MM.1S (cell line): ENCODE data around the gene ANKS1B.

Experiments
- DNase-seq: peaks from one replicate; pipeline ENCODE4 v3.0.0-alpha.2; 2015
- H2AFZ ChIP-seq: fragments of 300-600 bp; sonication (generic); 2 replicates; pipeline ENCODE4 v1.6.0; 2016; ENCODE audit warnings: antibody characterized with exemption, low read length
- H3F3A ChIP-seq: fragments of 300-600 bp; sonication (generic); 2 replicates; pipeline ENCODE4 v1.6.1; 2016; ENCODE audit warnings: mild to moderate bottlenecking, antibody characterized with exemption, low read length, moderate library complexity, mixed read lengths; ENCODE audit not compliant: insufficient read depth
- H3K27ac ChIP-seq: fragments of 300-600 bp; sonication (generic); 2 replicates; pipeline ENCODE4 v1.5.1; 2016; ENCODE audit warnings: mild to moderate bottlenecking, low read length
- H3K27me3 ChIP-seq: fragments of 300-600 bp; sonication (generic); replicated peaks from 2 replicates; pipeline ENCODE4 v1.6.0; 2016; ENCODE audit warnings: low read length; ENCODE audit not compliant: insufficient read depth
- H3K36me3 ChIP-seq: fragments of 300-600 bp; sonication (generic); replicated peaks from 2 replicates; pipeline ENCODE4 v1.6.1; 2016; ENCODE audit warnings: mild to moderate bottlenecking, low read length, mixed read lengths; ENCODE audit not compliant: insufficient read depth
- H3K4me1 ChIP-seq: fragments of 300-600 bp; sonication (generic); 2 replicates; pipeline ENCODE4 v1.6.1; 2016; ENCODE audit warnings: low read length, mixed read lengths
- H3K4me2 ChIP-seq: fragments of 300-600 bp; sonication (generic); 2 replicates; pipeline ENCODE4 v1.6.0; 2016; ENCODE audit warnings: low read depth, low read length
- H3K4me3 ChIP-seq: fragments of 300-600 bp; sonication (generic); 2 replicates; pipeline ENCODE4 v1.5.1; 2016; ENCODE audit warnings: low read length, mixed read lengths
- H3K79me2 ChIP-seq: fragments of 300-600 bp; sonication (generic); 2 replicates; pipeline ENCODE4 v1.6.1; 2016; ENCODE audit warnings: mixed run types, low read length, mixed read lengths
- H3K9ac ChIP-seq: fragments of 300-600 bp; sonication (generic); 2 replicates; pipeline ENCODE4 v1.6.1; 2016; ENCODE audit warnings: low read length, mixed read lengths
- H3K9me2 ChIP-seq: fragments of 300-600 bp; sonication (generic); replicated peaks from 2 replicates; pipeline ENCODE4 v1.6.1; 2016; ENCODE audit warnings: mild to moderate bottlenecking, low read length, mixed read lengths; ENCODE audit not compliant: insufficient read depth
- H3K9me3 ChIP-seq: fragments of 300-600 bp; sonication (generic); replicated peaks from 2 replicates; pipeline ENCODE4 v1.6.1; 2016; ENCODE audit warnings: mild to moderate bottlenecking, low read length, mixed read lengths; ENCODE audit not compliant: insufficient read depth
- H4K20me1 ChIP-seq: fragments of 300-600 bp; sonication (generic); 2 replicates; pipeline ENCODE4 v1.6.1; 2016; ENCODE audit warnings: mild to moderate bottlenecking, low read length, moderate library complexity, mixed read lengths; ENCODE audit not compliant: insufficient read depth
- CTCF ChIP-seq: fragments of 300-600 bp; sonication (generic); IDR thresholded peaks from 2 replicates; pipeline ENCODE4 v1.5.1; 2016; ENCODE audit warnings: antibody characterized with exemption, low read length, mixed read lengths
- EZH2 ChIP-seq: fragments of 300-600 bp; sonication (generic); optimal IDR thresholded peaks from 2 replicates; pipeline ENCODE3; 2017; ENCODE audit warnings: low read depth, mild to moderate bottlenecking, antibody characterized with exemption, low read length, mixed read lengths
- EZH2phosphoT487 ChIP-seq: fragments of 300-600 bp; sonication (generic); IDR thresholded peaks from 2 replicates; pipeline ENCODE4 v1.6.1; 2018; ENCODE audit warnings: antibody characterized with exemption, low read length

Gene ANKS1B

DNA sequence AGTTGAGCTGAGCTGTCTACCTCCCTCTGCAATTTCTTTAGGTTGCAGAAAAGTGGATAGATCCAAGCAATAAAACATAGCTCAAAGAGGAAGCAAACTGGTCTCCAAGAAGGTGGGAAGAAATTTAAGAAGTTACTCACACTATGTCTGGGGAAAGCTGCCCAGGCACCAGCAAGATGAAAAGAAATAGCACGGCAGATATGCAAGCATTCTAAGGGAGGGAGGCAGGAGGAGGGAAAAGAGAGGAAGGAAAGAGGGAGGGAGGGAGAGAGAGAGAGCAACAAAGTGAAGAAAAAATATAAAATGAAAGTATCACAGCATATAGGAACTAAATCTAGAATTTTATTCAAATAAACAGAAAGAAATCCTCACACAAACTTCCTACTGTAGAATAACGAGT is 1099.0 kb downstream of the ANKS1B start:
- no peaks in the 10 kb centered on the region for H4K20me1 ChIP-seq
- DNase-seq = no peak
- TF ChIP-seq EZH2 (no peak), EZH2phosphoT487 (no peak), CTCF (no peak)
- H3K79me2 ChIP-seq = no peaks in the 10 kb centered on the region
- H3K27ac ChIP-seq = no peak overlapping the region
- no peaks in the 10 kb centered on the region for H3K4me1 ChIP-seq
- H3F3A ChIP-seq = no peaks in the 10 kb centered on the region
- no peak overlapping the region for H3K4me3 ChIP-seq
- no peak overlapping the region for H3K9ac ChIP-seq
- no peak overlapping the region for H3K4me2 ChIP-seq
- no peaks in the 10 kb centered on the region for H3K9me3 ChIP-seq
- no peaks in the 10 kb centered on the region for H3K9me2 ChIP-seq
- H3K27me3 ChIP-seq = no peaks in the 10 kb centered on the region
- H3K36me3 ChIP-seq = no peaks in the 10 kb centered on the region
- H2AFZ ChIP-seq = no peak overlapping the region

DNA sequence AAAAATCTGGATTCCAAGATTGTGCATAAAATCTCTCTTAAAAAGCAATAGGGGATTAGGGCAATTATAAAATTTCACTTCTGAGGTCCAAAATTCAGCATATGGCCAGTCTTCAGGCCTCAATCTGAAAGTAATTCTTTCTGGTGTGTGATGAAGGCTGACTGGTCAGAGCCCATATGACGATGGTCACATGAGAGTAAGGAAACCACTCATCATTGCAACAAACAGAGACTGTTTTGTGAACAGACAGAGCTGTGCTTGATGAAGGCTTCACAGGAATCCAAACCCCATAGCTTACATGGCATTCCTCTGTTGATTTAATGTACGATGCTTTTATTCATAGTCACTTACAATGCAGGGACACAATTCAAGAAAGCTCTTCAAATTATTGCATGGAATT is 1101.5 kb downstream of the ANKS1B start:
- TF ChIP-seq CTCF (no peak), EZH2 (no peak), EZH2phosphoT487 (no peak)
- no peaks in the 10 kb centered on the region for H3K4me1 ChIP-seq
- no peak overlapping the region for H3K4me2 ChIP-seq
- H3K36me3 ChIP-seq = no peaks in the 10 kb centered on the region
- H3K9me3 ChIP-seq = no peaks in the 10 kb centered on the region
- no peaks in the 10 kb centered on the region for H3K9me2 ChIP-seq
- no peak overlapping the region for H3K27ac ChIP-seq
- no peaks in the 10 kb centered on the region for H3F3A ChIP-seq
- H3K4me3 ChIP-seq = no peak overlapping the region
- H3K27me3 ChIP-seq = no peaks in the 10 kb centered on the region
- H3K9ac ChIP-seq = no peak overlapping the region
- no peaks in the 10 kb centered on the region for H3K79me2 ChIP-seq
- no peaks in the 10 kb centered on the region for H4K20me1 ChIP-seq
- DNase-seq = no peak
- H2AFZ ChIP-seq = no peak overlapping the region

DNA sequence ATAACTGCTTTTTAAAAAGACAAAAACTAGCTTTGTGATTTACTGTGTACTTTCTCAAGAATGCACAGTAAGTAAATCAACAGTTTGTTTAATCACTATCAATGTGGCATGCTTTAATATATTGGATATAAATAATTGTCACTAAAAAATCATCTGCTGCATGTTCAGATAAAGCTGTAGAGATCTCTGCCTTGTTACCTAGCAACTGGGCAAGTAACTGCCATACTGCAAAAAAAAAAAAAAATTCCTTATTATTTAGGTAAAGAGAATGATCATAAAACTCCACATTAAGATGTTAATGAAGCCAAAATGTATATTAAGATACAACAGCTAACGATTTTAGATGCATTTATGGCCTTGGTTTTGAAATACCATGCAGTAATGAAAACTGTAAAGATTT is 1102.2 kb downstream of the ANKS1B start:
- H3K4me3 ChIP-seq = no peak overlapping the region
- H3F3A ChIP-seq = no peaks in the 10 kb centered on the region
- H3K9ac ChIP-seq = no peak overlapping the region
- no peaks in the 10 kb centered on the region for H3K79me2 ChIP-seq
- no peaks in the 10 kb centered on the region for H3K4me1 ChIP-seq
- no peaks in the 10 kb centered on the region for H3K36me3 ChIP-seq
- H4K20me1 ChIP-seq = no peaks in the 10 kb centered on the region
- H3K4me2 ChIP-seq = no peak overlapping the region
- no peak for TF ChIP-seq CTCF
- H2AFZ ChIP-seq = no peak overlapping the region
- H3K9me2 ChIP-seq = no peaks in the 10 kb centered on the region
- H3K27me3 ChIP-seq = no peaks in the 10 kb centered on the region
- no peak for DNase-seq
- H3K27ac ChIP-seq = no peak overlapping the region
- H3K9me3 ChIP-seq = no peaks in the 10 kb centered on the region

DNA sequence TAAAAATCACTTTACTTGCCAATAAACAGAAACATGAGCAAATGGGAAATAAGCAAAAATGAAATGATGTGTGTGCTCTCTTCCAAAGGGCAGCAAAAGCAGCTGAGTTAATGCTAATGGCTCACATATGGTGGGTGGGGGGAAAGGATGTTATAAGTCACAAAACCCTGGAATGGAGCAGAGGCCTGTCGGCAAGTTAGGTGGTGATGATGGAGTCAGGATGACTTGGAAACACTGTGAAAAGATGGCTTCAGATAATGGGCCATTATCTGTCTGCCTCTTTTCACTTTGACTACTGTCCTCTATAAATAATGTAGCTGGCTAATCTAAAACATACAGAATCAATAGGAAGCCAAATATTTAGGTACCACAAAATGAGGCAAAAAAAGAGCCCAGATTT is 1111.0 kb downstream of the ANKS1B start:
- H3K9ac ChIP-seq = no peak overlapping the region
- H3K9me2 ChIP-seq = no peaks in the 10 kb centered on the region
- H3K27me3 ChIP-seq = no peaks in the 10 kb centered on the region
- H2AFZ ChIP-seq = no peak overlapping the region
- no peaks in the 10 kb centered on the region for H3K79me2 ChIP-seq
- H3K36me3 ChIP-seq = no peaks in the 10 kb centered on the region
- no peak for TF ChIP-seq EZH2phosphoT487
- TF ChIP-seq EZH2 = no peak
- TF ChIP-seq CTCF = no peak
- H4K20me1 ChIP-seq = no peaks in the 10 kb centered on the region
- H3F3A ChIP-seq = no peaks in the 10 kb centered on the region
- no peaks in the 10 kb centered on the region for H3K4me1 ChIP-seq
- no peaks in the 10 kb centered on the region for H3K9me3 ChIP-seq
- DNase-seq = no peak
- no peak overlapping the region for H3K27ac ChIP-seq
- no peak overlapping the region for H3K4me2 ChIP-seq
- H3K4me3 ChIP-seq = no peak overlapping the region
